Measurements from ENCODE around the gene EEF2KMT.
A peak's percentile ranks its signal among the peaks of the same experiment; 100 is the strongest.
"Not testable (repeated sequence)": the region's sequence is repeated elsewhere in the genome, so short reads cannot be mapped to it uniquely, and the experiment has no call there.

The EEF2KMT gene

DNA sequence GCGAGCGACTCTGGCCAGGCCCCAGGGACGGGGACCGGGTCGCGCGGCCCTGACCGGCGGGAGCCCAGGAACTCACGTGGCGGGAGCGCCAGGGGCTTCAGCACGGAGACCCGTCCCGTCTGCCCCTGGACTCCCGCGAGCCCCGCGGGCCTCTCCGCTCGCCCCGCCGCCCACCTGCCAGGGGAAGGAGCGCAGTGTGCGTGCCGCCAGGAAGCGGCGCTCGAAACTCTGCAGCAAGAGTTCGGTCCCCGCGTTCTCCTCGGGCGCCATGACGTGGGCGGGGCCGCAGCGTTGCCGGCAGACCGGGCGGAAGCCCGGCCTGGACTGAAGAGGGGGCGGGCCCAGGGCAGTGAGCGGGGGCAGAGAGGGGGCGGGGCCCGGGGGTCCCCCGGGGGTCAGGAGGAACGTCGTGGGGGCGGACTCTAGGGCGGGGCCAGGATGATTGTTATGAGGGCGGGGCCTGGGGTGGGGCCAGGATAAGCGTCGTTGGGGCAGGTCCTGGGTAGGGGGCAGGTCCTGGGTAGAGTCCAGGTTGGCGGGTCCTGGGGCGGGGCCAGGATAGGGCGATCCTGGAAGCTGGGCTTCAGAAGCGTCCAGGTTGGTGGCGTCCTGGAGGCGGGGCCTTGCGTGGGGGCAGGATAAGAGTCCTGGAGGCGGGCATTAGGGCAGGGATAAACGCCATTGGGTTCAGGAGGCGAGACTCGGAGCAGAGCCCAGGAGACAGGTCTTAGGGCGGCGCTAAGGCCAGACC is at the start of gene EEF2KMT:
EEF2KMT (minus strand) TSS at position 326 of the 751 bp plus-strand sequence; CDS start at position 270, 56 bp downstream.
- DNase-seq: peak; percentile 95

DNA sequence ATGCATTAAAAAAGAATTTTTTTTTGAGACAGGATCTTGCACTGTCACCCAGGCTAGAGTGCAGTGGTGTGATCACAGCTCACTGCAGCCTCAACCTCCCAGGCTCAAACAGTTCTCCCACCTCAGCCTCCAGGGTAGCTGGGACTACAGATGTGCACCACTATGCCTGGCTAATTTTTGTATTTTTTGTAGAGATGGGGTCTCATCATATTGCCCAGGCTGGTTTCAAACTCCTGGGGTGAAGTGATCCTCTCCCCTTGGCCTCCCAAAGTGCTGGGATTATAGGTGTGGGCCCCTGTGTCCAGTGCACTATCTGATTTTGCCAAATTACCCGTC is 47.0 kb upstream of the EEF2KMT start:
- not testable (repeated sequence) for DNase-seq

GRCh38 chr16:5143761-5144620 is 46.4 kb upstream of the EEF2KMT start:
- no peak for DNase-seq

DNA sequence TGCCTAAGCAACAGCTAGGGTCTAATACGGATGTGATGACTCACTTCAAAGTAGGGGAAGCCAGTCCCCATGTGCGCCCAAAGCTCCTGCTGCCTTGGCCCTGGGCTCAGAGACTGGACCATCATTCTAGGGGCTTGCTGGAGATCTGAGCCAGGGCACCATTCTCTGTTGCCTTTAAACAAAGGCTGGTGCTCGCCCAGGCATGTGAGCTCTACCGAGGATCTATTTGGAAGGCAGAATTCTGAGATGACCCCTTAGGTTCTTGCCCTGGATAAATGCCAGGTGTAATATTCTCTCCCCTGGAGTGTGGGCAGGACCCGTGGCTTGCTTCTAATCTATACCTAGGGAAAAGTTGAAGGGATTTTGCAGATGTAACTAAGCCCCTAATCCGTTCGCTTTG is 42.6 kb upstream of the EEF2KMT start:
- DNase-seq: not testable (repeated sequence)

GRCh38 chr16:5134739-5135452 is 37.3 kb upstream of the EEF2KMT start:
- not testable (repeated sequence) for DNase-seq

DNA sequence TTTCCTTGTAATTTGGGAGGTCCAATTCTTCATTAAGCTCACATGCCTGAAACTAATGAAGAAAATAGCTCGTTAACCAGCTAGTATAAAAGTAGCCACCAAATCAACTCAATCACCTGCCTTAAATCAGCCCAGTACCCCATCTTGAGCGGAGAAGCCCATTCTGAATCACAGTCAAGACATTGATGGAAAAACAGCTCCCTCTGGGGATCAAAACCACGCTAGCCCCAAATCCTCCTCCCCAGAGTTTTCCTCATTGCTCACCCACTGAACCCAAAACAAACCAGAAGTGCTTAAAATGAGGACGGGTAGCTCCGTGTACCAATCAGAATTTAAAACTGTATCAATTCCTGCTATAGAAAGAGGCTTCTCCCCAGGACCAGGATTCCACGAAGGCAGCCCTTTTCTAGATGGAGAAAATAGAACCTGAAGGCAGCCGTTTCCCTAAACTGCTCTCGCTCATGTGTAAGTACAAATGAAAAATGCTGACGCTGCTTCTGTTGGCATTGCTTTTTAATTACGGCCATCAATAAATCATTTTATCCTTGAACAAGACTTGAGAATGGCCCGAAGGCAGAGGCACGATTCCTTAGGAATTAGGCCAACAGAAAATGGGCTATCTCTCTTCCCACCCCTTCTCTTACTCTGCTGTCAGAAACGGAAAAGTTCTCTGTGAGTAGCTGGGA is 35.5 kb upstream of the EEF2KMT start:
- not testable (repeated sequence) for DNase-seq

GRCh38 chr16:5131467-5132004 is 33.9 kb upstream of the EEF2KMT start:
- not testable (repeated sequence) for DNase-seq

DNA sequence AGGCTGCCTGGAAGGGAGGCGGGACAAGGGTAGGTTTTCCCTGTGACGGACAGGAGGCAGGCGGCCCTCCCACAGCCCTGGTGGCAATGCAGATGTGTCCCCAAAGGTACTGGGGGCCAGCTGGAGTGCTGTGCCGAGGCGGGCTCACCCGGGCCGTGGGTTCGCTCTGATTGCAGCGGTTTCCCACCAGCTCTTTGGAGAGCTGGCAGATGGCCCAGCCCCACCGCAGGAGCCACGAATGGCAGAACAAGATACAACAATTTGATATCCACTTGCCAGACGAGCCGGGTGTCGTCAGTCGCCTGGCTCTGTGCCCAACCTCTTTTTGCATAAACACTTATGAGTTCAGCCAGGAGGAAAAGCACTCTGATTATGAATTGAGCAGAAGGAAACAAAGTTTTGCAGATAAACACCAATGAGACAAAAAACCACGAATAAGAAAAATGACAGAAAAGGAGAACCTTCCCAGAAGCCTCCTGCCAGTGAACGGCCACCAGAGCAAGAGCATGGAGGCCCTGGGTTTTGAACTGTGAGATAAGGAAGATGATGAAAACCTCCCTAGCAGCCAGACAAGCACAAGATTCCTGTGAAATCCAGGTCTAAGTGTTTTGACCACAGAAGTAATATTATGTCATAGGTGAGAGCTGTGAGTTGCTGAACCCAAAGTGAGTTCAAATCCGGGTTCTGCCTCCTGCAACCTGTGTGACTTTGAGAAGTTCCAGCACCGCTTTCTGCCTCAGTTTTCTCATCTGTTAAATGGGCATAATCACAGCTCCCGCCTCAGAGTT is 19.9 kb upstream of the EEF2KMT start:
- peak; percentile 38 for DNase-seq

DNA sequence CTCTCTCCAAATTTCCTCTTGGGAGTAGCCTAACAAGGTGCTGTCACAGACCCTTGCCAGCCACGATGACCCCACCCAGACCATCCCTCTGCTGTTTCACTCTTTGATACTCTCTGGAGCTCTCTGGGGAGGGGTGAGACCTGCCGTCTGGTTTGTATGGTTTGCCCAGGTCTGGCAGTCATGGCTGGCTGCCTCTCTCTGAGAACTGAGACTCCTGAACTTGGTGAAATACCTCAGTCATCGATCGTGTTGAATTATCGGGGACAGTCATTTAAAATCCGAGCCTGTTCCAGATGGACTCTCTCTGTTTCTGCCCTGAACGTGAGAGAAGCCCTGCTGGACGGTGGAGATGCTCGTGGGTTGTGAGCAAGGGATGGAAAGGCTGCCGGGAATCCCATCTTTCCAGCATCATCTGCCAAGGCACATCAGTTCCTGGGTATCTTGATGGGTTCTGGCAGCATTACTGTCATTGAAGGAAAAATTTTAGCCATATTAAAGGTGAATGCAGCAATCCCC is 19.2 kb upstream of the EEF2KMT start:
- not testable (repeated sequence) for DNase-seq

DNA sequence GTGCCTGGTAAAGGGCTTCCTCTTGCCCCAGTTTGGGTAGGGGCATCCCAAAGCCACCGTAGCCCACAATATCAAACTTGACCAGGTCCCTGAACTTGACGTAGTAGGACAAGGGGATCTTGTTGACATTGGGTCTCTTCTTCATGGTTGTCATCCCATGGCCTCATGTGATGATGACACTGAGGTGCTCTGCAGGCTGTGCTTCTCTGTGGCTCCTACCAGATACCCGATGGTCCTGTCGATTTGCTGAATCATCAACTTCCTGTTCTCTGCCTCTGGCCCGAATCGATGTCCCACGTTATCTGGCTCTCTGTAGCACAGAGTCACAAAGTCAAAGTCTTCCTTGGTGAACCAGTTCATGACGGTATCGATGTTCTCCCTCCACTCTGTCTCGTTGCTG is 13.3 kb upstream of the EEF2KMT start:
- DNase-seq: not testable (repeated sequence)

DNA sequence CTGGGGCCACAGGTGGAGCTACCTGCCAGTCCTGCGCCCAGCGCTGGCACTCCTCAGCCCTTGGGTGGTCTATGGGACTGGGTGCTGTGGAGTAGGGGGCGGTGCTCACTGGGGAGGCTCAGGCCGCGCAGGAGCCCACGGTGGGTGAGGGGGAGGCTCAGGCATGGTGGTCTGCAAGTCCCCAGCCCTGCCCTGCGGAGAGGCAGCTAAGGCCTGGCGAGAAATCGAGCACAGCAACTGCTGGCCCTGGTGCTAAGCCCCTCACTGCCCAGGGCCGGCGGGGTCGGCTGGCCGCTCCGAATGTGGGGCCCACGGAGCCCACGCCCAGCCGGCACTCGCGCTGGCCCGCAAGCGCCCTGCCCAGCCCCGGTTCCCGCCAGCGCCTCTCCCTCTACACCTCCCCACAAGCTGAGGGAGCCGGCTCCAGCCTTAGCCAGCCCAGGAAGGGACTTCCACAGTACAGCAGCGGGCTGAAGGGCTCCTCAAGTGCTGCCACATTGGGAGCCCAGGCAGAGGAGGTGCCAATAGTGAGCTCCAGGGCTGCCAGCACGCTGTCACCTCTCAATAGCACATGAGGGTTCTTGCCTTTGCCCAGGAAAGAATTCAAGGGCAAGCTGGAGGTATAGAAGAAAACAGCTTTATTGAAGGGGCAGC is 11.0 kb upstream of the EEF2KMT start:
- DNase-seq: no peak

- not testable (repeated sequence) for DNase-seq
Observed at GRCh38 chr16:5105039-5105438, 7.4 kb upstream of the EEF2KMT start.

DNA sequence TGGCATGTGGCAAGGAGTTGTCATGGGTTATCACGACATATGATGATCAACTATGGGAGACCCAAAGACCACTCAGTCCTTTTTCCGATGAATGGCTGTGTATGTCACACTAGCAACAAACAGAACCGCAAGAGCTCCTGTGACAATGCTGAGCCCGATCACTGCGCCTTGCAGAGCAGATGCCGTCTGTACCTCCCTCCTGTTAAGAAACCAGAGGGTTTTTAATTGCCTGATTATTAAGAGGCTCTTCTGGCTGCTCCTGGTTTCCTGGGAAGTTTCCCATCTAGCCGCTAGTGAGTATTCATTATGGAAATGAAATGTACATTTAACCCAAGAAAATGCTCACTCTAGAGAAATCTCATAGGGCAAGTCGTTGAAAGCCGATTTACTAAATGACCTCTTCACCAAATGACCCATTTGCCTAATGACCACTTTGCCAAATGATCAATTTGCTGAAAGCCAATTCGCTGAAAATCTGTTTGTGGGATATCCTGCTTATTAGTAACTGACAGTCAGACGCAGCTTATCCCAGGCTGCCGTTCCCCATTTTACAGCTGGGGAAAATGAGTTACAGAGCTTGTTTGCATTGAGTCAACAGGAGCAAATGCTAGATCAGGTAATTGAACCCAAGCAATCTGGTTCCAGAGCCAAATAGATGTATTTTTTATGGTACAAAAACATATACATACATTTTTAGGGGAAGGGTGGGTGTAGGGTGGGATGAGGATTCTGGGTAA is 5.9 kb upstream of the EEF2KMT start:
- DNase-seq: not testable (repeated sequence)

GRCh38 chr16:5099174-5099573 is 1.6 kb upstream of the EEF2KMT start:
- not testable (repeated sequence) for DNase-seq

DNA sequence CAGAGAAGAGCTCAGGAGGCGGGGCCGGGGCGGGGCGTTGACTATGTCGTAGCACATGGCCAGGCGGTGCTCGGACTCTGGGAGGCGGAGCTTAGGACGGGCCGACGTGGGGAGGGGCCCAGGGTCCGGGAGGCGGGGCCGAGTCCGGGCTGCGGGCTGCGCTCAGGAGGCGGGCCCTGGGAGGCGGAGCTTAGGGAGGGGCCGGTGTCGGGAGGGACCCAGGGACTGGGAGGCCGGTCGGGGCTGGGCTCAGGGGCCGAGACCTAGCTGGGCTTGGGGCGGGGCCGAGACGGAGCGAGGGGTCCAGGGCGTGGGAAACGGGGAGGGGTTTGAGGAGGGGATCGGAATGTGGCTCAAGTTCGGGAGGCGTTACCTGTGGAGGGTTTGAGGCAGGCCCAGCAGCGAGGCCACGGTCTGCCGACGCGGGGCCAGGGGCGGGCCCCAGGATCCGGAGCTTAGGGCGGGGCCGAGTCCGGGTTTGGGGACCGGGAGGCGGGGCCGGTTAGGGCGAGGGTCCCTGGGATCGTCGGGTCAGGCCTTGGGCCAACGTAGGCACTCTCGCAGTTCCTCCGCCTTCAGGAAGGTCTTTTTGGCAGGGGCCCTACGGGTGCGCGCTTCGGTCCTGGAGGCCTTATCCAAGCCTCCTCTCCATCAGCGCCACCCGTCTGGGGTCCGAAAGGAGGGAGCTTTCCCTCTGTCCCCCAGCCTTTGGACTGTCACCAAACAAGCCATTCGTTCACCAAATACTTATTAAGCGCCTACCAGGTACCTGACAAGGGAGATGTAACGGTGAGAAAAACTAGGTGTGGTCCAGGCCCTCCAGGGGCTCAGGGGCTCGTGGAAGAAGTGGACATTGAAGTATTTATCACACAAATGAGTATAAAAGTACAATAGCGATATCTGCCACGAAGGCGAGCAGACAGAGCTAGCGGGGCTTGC is 895 bp upstream of the EEF2KMT start:
- DNase-seq: peak; percentile 97

- DNase-seq: peak; percentile 40
Observed at GRCh38 chr16:5097061-5097469, 530 bp downstream of the EEF2KMT start.

DNA sequence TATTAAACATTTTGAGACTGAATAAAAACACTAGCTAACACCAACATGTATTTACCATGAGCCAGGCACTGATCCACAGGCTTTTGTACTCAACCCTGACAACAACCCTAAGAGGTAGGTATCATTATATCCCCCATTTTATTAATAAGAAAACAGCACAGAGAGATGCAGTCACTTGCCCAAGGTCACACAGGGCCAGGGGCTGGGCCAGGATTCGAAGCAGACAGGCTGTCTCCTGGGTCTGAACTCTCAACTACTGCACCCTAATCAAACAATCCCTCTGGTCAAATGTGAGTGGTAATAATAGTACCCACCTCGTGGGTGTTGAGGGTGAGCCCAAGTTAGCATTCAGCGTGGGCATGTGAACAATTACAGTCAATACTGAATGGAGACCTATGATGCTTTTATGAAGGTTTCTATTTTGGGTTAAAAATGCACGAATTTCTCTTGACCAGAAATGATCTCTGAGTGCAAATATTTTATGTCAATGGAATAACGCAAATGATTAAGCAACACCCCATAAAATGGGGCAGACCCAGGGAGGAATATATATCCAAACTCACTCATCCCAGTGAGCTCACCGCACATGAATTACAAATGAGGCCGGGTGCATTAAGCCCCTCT is 1.0 kb downstream of the EEF2KMT start:
- DNase-seq: not testable (repeated sequence)

- not testable (repeated sequence) for DNase-seq
Observed at GRCh38 chr16:5095145-5095830, 2.3 kb downstream of the EEF2KMT start.
